MM.1S (cell line): ENCODE measurements around the gene MET.
"Not testable (repeated sequence)": the region's sequence is repeated elsewhere in the genome, so short reads cannot be mapped to it uniquely, and the experiment has no call there.

ENCODE experiments used
- DNase-seq: peaks from one replicate; pipeline ENCODE4 v3.0.0-alpha.2; 2015
- H2AFZ ChIP-seq: fragments of 300-600 bp; sonication (generic); 2 replicates; pipeline ENCODE4 v1.6.0; 2016; ENCODE audit warnings: antibody characterized with exemption, low read length
- H3F3A ChIP-seq: fragments of 300-600 bp; sonication (generic); 2 replicates; pipeline ENCODE4 v1.6.1; 2016; ENCODE audit warnings: mild to moderate bottlenecking, antibody characterized with exemption, low read length, moderate library complexity, mixed read lengths; ENCODE audit not compliant: insufficient read depth
- H3K27ac ChIP-seq: fragments of 300-600 bp; sonication (generic); 2 replicates; pipeline ENCODE4 v1.5.1; 2016; ENCODE audit warnings: mild to moderate bottlenecking, low read length
- H3K27me3 ChIP-seq: fragments of 300-600 bp; sonication (generic); replicated peaks from 2 replicates; pipeline ENCODE4 v1.6.0; 2016; ENCODE audit warnings: low read length; ENCODE audit not compliant: insufficient read depth
- H3K36me3 ChIP-seq: fragments of 300-600 bp; sonication (generic); replicated peaks from 2 replicates; pipeline ENCODE4 v1.6.1; 2016; ENCODE audit warnings: mild to moderate bottlenecking, low read length, mixed read lengths; ENCODE audit not compliant: insufficient read depth
- H3K4me1 ChIP-seq: fragments of 300-600 bp; sonication (generic); 2 replicates; pipeline ENCODE4 v1.6.1; 2016; ENCODE audit warnings: low read length, mixed read lengths
- H3K4me2 ChIP-seq: fragments of 300-600 bp; sonication (generic); 2 replicates; pipeline ENCODE4 v1.6.0; 2016; ENCODE audit warnings: low read depth, low read length
- H3K4me3 ChIP-seq: fragments of 300-600 bp; sonication (generic); 2 replicates; pipeline ENCODE4 v1.5.1; 2016; ENCODE audit warnings: low read length, mixed read lengths
- H3K79me2 ChIP-seq: fragments of 300-600 bp; sonication (generic); 2 replicates; pipeline ENCODE4 v1.6.1; 2016; ENCODE audit warnings: mixed run types, low read length, mixed read lengths
- H3K9ac ChIP-seq: fragments of 300-600 bp; sonication (generic); 2 replicates; pipeline ENCODE4 v1.6.1; 2016; ENCODE audit warnings: low read length, mixed read lengths
- H3K9me2 ChIP-seq: fragments of 300-600 bp; sonication (generic); replicated peaks from 2 replicates; pipeline ENCODE4 v1.6.1; 2016; ENCODE audit warnings: mild to moderate bottlenecking, low read length, mixed read lengths; ENCODE audit not compliant: insufficient read depth
- H3K9me3 ChIP-seq: fragments of 300-600 bp; sonication (generic); replicated peaks from 2 replicates; pipeline ENCODE4 v1.6.1; 2016; ENCODE audit warnings: mild to moderate bottlenecking, low read length, mixed read lengths; ENCODE audit not compliant: insufficient read depth
- H4K20me1 ChIP-seq: fragments of 300-600 bp; sonication (generic); 2 replicates; pipeline ENCODE4 v1.6.1; 2016; ENCODE audit warnings: mild to moderate bottlenecking, low read length, moderate library complexity, mixed read lengths; ENCODE audit not compliant: insufficient read depth
- EZH2 ChIP-seq: fragments of 300-600 bp; sonication (generic); optimal IDR thresholded peaks from 2 replicates; pipeline ENCODE3; 2017; ENCODE audit warnings: low read depth, mild to moderate bottlenecking, antibody characterized with exemption, low read length, mixed read lengths
- EZH2phosphoT487 ChIP-seq: fragments of 300-600 bp; sonication (generic); IDR thresholded peaks from 2 replicates; pipeline ENCODE4 v1.6.1; 2018; ENCODE audit warnings: antibody characterized with exemption, low read length
- TF ChIP-seq, protein P1 (sequence below): fragments of 300-600 bp; sonication (generic); IDR thresholded peaks from 2 replicates; pipeline ENCODE4 v1.5.1; 2016; ENCODE audit warnings: antibody characterized with exemption, low read length, mixed read lengths

The MET gene

DNA sequence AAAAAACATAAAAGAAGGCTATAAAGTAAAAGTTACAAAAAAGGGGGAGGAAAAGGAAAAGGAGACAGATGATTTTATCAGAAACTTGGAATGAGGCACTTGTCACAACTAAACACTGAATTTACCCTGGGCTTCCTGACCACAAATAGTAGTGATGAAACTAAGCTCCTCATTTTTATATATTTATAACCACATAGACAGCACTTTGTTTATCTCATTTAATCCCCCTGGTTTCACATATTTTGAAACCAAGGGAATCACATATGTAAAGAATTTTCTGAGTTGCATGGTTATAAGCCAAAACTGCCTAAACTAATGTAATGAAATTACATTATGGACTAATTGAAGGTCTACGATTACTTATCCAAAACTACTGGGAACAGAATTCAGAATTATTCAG lies 39.6 kb upstream of the MET start:
- no peaks in the 10 kb centered on the region for H3K9me2 ChIP-seq
- peaks cover 10% of the 10 kb centered on the region for H3F3A ChIP-seq
- no peaks in the 10 kb centered on the region for H4K20me1 ChIP-seq
- no peak for DNase-seq
- H3K27ac ChIP-seq: no peak overlapping the region
- no peaks in the 10 kb centered on the region for H3K9me3 ChIP-seq
- no peak overlapping the region for H2AFZ ChIP-seq
- peak overlapping the region; percentile 4; the same call in 1 of the 2 replicates for H3K4me2 ChIP-seq
- peaks cover 27% of the 10 kb centered on the region for H3K4me1 ChIP-seq
- H3K36me3 ChIP-seq: no peaks in the 10 kb centered on the region
- H3K9ac ChIP-seq: no peak overlapping the region
- H3K79me2 ChIP-seq: no peaks in the 10 kb centered on the region
- no peaks in the 10 kb centered on the region for H3K27me3 ChIP-seq
- no peak for TF ChIP-seq EZH2phosphoT487
- no peak for TF ChIP-seq EZH2
- TF ChIP-seq, protein P1, sequence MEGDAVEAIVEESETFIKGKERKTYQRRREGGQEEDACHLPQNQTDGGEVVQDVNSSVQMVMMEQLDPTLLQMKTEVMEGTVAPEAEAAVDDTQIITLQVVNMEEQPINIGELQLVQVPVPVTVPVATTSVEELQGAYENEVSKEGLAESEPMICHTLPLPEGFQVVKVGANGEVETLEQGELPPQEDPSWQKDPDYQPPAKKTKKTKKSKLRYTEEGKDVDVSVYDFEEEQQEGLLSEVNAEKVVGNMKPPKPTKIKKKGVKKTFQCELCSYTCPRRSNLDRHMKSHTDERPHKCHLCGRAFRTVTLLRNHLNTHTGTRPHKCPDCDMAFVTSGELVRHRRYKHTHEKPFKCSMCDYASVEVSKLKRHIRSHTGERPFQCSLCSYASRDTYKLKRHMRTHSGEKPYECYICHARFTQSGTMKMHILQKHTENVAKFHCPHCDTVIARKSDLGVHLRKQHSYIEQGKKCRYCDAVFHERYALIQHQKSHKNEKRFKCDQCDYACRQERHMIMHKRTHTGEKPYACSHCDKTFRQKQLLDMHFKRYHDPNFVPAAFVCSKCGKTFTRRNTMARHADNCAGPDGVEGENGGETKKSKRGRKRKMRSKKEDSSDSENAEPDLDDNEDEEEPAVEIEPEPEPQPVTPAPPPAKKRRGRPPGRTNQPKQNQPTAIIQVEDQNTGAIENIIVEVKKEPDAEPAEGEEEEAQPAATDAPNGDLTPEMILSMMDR: no peak
- H3K4me3 ChIP-seq: no peak overlapping the region

DNA sequence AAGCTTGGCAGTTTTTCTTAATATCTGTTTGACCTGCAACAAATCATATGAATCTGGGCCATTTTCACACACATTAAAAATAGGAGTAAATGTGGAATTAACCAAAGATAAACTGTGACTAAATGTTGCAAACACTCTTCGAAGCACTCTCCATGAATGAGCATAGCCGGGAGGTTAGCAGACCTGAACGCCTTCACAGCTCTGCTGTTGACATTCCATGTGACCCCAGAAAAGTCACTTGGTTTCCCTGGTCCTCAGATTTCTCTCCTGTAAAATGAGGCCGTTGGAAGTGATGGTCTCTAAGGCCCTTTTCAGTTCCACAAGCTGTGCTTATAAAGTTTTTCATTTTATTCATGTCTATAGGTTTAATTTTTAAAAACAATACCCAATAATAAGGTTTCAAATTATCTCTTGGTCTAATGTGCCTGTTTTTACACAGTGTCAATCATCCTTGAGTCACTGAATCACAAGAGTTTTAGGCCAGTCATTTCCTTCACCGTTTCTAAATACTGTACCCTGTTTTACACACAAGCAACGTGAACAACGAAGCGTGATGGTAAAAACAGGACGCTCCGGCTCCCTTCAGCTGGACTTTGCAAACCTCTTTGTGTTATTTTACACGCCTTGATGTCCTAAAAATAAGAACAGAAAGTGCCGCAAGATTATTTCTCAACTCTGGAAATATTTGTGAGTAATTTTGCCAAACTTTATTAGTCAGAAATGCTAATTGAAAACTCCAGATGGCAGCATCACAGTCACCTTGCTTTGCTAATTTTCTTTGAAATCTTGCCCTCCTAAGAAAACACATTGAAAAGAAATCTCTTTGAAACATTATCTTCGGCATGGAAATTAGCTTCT lies 38.6 kb upstream of the MET start:
- Histone ChIP-seq H3K27me3 (no peaks in the 10 kb centered on the region), H3K4me2 (no peak overlapping the region), H3K9me3 (no peaks in the 10 kb centered on the region), H3K9me2 (no peaks in the 10 kb centered on the region), H3K4me3 (no peak overlapping the region), H2AFZ (no peak overlapping the region), H3K27ac (no peak overlapping the region), H3F3A (peaks cover 10% of the 10 kb centered on the region), H4K20me1 (no peaks in the 10 kb centered on the region), H3K4me1 (peaks cover 27% of the 10 kb centered on the region), H3K36me3 (no peaks in the 10 kb centered on the region), H3K9ac (no peak overlapping the region), H3K79me2 (no peaks in the 10 kb centered on the region)
- DNase-seq: no peak
- no peak for TF ChIP-seq EZH2phosphoT487
- TF ChIP-seq EZH2: no peak
- TF ChIP-seq, protein P1: peak; percentile 6; the same call in 1 of the 2 replicates

DNA sequence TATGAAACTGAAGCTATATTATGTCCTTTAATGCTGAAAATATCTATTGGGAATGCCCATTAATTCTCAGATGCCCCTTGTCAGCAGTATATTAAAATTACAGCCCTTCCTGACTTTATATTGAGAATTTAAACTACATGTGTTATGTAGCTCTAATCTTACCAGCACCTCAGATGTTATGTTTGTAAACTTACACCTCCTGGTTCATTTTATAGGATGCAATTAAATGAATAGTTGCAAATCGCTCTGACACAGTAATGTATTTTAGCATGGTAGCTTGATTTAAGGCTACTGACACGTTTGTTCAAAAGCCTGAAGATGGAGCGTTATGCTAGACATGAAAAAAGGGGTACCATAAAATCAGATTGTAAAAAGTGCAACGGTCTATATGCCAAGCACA lies 35.0 kb upstream of the MET start:
- DNase-seq: no peak
- Histone ChIP-seq H3K4me2 (no peak overlapping the region), H3K79me2 (no peaks in the 10 kb centered on the region), H3K9me3 (no peaks in the 10 kb centered on the region), H2AFZ (no peak overlapping the region), H3K9ac (no peak overlapping the region), H3K36me3 (no peaks in the 10 kb centered on the region), H4K20me1 (no peaks in the 10 kb centered on the region), H3K27ac (no peak overlapping the region), H3K4me1 (peaks cover 7% of the 10 kb centered on the region), H3K4me3 (no peak overlapping the region), H3K9me2 (no peaks in the 10 kb centered on the region), H3K27me3 (no peaks in the 10 kb centered on the region), H3F3A (no peaks in the 10 kb centered on the region)
- TF ChIP-seq EZH2: no peak
- TF ChIP-seq, protein P1: no peak
- no peak for TF ChIP-seq EZH2phosphoT487

DNA sequence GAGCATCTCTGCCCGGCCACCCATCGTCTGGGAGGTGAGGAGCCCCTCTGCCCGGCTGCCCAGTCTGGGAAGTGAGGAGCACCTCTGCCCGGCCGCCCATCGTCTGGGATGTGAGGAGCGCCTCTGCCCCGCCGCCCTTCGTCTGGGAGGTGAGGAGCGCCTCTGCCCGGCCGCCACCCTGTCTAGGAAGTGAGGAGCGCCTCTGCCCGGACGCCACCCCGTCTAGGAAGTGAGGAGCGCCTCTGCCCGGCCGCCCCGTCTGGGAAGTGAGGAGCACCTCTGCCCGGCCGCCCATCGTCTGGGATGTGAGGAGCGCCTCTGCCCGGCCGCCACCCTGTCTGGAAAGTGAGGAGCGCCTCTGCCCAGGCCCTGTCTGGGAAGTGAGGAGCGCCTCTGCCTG lies 33.4 kb upstream of the MET start:
- H3K36me3 ChIP-seq, H3K9me2 ChIP-seq, H3K27me3 ChIP-seq, H3K79me2 ChIP-seq, H3K4me3 ChIP-seq, H3K9ac ChIP-seq, DNase-seq, H3K4me2 ChIP-seq, H3K9me3 ChIP-seq, H2AFZ ChIP-seq, H4K20me1 ChIP-seq, H3K27ac ChIP-seq, H3F3A ChIP-seq, H3K4me1 ChIP-seq: not testable (repeated sequence)
